H9 (cell line): Measurements from ENCODE around the gene PLD3. TPM values are rescaled to one million over a fixed set of nuclear protein-coding genes. Genes with fewer than 3 reads are reported as not detected.

Experiments
- DNase-seq: peaks from one replicate; pipeline ENCODE4 v3.0.0-alpha.2; 2017
- H2AFZ ChIP-seq: one replicate; pipeline ENCODE4 v1.6.1; 2013; ENCODE audit warnings: mild to moderate bottlenecking, low read length, control low read depth, moderate library complexity
- H2AK5ac ChIP-seq: 2 replicates; pipeline ENCODE4 v1.6.1; 2013; ENCODE audit warnings: low read length, control low read depth, mixed read lengths; ENCODE audit not compliant: insufficient read length
- H2BK120ac ChIP-seq: one replicate; pipeline ENCODE4 v1.6.1; 2013; ENCODE audit warnings: low read depth, mild to moderate bottlenecking, low read length, control low read depth, inconsistent platforms; ENCODE audit not compliant: poor library complexity, severe bottlenecking
- H2BK12ac ChIP-seq: 2 replicates; pipeline ENCODE4 v1.6.1; 2013; ENCODE audit warnings: low read length, control low read depth, mixed read lengths, low read depth; ENCODE audit not compliant: insufficient read length
- H2BK15ac ChIP-seq: 2 replicates; pipeline ENCODE4 v1.6.1; 2013; ENCODE audit warnings: low read depth, low read length, control low read depth
- H2BK20ac ChIP-seq: one replicate; pipeline ENCODE4 v1.6.1; 2013; ENCODE audit warnings: low read depth, mild to moderate bottlenecking, low read length, control low read depth, inconsistent platforms; ENCODE audit not compliant: poor library complexity, severe bottlenecking
- H2BK5ac ChIP-seq: 2 replicates; pipeline ENCODE4 v1.6.1; 2013; ENCODE audit warnings: low read length, control low read depth, mixed read lengths; ENCODE audit not compliant: insufficient read length
- H3K14ac ChIP-seq: 2 replicates; pipeline ENCODE4 v1.6.1; 2013; ENCODE audit warnings: low read length, control low read depth; ENCODE audit not compliant: insufficient read depth
- H3K18ac ChIP-seq: 2 replicates; pipeline ENCODE4 v1.6.1; 2013; ENCODE audit warnings: low read depth, mild to moderate bottlenecking, mixed read lengths, low read length, control low read depth; ENCODE audit not compliant: insufficient read length
- H3K23ac ChIP-seq: 2 replicates; pipeline ENCODE4 v1.6.1; 2013; ENCODE audit warnings: low read length, control low read depth, mixed read lengths, low read depth; ENCODE audit not compliant: insufficient read length
- H3K23me2 ChIP-seq: 2 replicates; pipeline ENCODE4 v1.6.1; 2013; ENCODE audit warnings: low read depth, mild to moderate bottlenecking, mixed read lengths, low read length, control low read depth; ENCODE audit not compliant: insufficient read length, poor library complexity, severe bottlenecking
- H3K27ac ChIP-seq: 2 replicates; pipeline ENCODE4 v1.5.1; 2013; ENCODE audit warnings: low read length, control low read depth, mixed read lengths, low read depth; ENCODE audit not compliant: insufficient read length
- H3K27me3 ChIP-seq: 2 replicates; pipeline ENCODE4 v1.6.1; 2013; ENCODE audit warnings: low read length, control low read depth, inconsistent platforms; ENCODE audit not compliant: insufficient read depth
- H3K4ac ChIP-seq: 2 replicates; pipeline ENCODE4 v1.6.1; 2013; ENCODE audit warnings: low read depth, mild to moderate bottlenecking, control low read depth, inconsistent platforms, low read length, moderate library complexity
- H3K4me1 ChIP-seq: 2 replicates; pipeline ENCODE4 v1.6.1; 2013; ENCODE audit warnings: low read length, control low read depth, inconsistent platforms; ENCODE audit not compliant: insufficient read depth
- H3K4me2 ChIP-seq: 2 replicates; pipeline ENCODE4 v1.6.1; 2013; ENCODE audit warnings: low read length, control low read depth, mixed read lengths; ENCODE audit not compliant: insufficient read length, insufficient read depth
- H3K56ac ChIP-seq: 2 replicates; pipeline ENCODE4 v1.6.1; 2013; ENCODE audit warnings: low read depth, mild to moderate bottlenecking, mixed read lengths, low read length, control low read depth; ENCODE audit not compliant: insufficient read length
- H3K79me1 ChIP-seq: 2 replicates; pipeline ENCODE4 v1.6.1; 2013; ENCODE audit warnings: low read depth, mild to moderate bottlenecking, moderate library complexity, low read length, control low read depth, inconsistent platforms; ENCODE audit not compliant: insufficient read depth, poor library complexity, severe bottlenecking
- H3K79me2 ChIP-seq: 2 replicates; pipeline ENCODE4 v1.6.1; 2013; ENCODE audit warnings: low read length, control low read depth, inconsistent platforms; ENCODE audit not compliant: insufficient read depth
- H3K9ac ChIP-seq: 2 replicates; pipeline ENCODE4 v1.6.1; 2013; ENCODE audit warnings: low read length, control low read depth, mixed read lengths; ENCODE audit not compliant: insufficient read length; ENCODE audit errors: extremely low read depth
- H3K9me3 ChIP-seq: one replicate; pipeline ENCODE4 v1.6.1; 2013; ENCODE audit warnings: low read depth, low read length, inconsistent platforms; ENCODE audit not compliant: control insufficient read depth
- H3T11ph ChIP-seq: one replicate; pipeline ENCODE4 v1.6.1; 2013; ENCODE audit warnings: mild to moderate bottlenecking, low read length, control low read depth, inconsistent platforms
- H4K20me1 ChIP-seq: one replicate; pipeline ENCODE4 v1.6.1; 2013; ENCODE audit not compliant: control insufficient read depth, insufficient read length, insufficient read depth
- H4K5ac ChIP-seq: 2 replicates; pipeline ENCODE4 v1.6.1; 2013; ENCODE audit warnings: low read depth, mild to moderate bottlenecking, mixed read lengths, low read length, control low read depth; ENCODE audit not compliant: insufficient read length
- H4K8ac ChIP-seq: replicated peaks from 2 replicates; pipeline ENCODE4 v1.6.1; 2013; ENCODE audit warnings: low read length, control low read depth, mixed read lengths, low read depth; ENCODE audit not compliant: insufficient read length
- H4K91ac ChIP-seq: 2 replicates; pipeline ENCODE4 v1.6.1; 2013; ENCODE audit warnings: low read depth, mild to moderate bottlenecking, moderate library complexity, mixed read lengths, low read length, control low read depth; ENCODE audit not compliant: insufficient read length
- H3K27ac Mint-ChIP-seq, 3 experiments: 2 replicates in 2 of 3; 3 replicates in 1 of 3; pipeline ENCODE4 v1.8.0; 2020 to 2021; ENCODE audit warnings: mixed read lengths in 3 of 3, mild to moderate bottlenecking in 1 of 3, moderate library complexity in 1 of 3
- H3K27me3 Mint-ChIP-seq: 2 replicates; pipeline ENCODE4 v1.8.0; 2021; ENCODE audit warnings: low read depth, mild to moderate bottlenecking, moderate library complexity, mixed read lengths
- H3K36me3 Mint-ChIP-seq, 3 experiments: 2 replicates in 2 of 3; 3 replicates in 1 of 3; pipeline ENCODE4 v1.8.0; 2020 to 2021; ENCODE audit warnings: low read depth in 3 of 3, mixed read lengths in 3 of 3; ENCODE audit not compliant: insufficient read depth in 1 of 3
- H3K4me1 Mint-ChIP-seq, 2 experiments: 2 replicates each; pipeline ENCODE4 v1.8.0; 2020; ENCODE audit warnings: mixed read lengths in 2 of 2
- H3K4me3 Mint-ChIP-seq, 2 experiments: 2 replicates in 1 of 2; 3 replicates in 1 of 2; pipeline ENCODE4 v1.8.0; 2020 to 2021; ENCODE audit warnings: mild to moderate bottlenecking in 2 of 2, mixed read lengths in 2 of 2, moderate library complexity in 1 of 2
- H3K9me3 Mint-ChIP-seq, 2 experiments: 2 replicates in 1 of 2; 3 replicates in 1 of 2; pipeline ENCODE4 v1.8.0; 2020; ENCODE audit warnings: mild to moderate bottlenecking in 2 of 2, mixed read lengths in 2 of 2, moderate library complexity in 1 of 2
- CTCF ChIP-seq: fragments of 200-600 bp; sonication (generic); conservative IDR thresholded peaks from 3 replicates; pipeline ENCODE4 v1.8.0; 2021; ENCODE audit warnings: antibody characterized with exemption, mild to moderate bottlenecking
- WGBS: extraction: QIAGEN DNeasy Blood & Tissue Kit; methylation state at CpG from one replicate; pipeline ENCODE4 v1.1.7; 2013; ENCODE audit warnings: missing lambda C conversion rate, low lambda C conversion rate, mixed read lengths; ENCODE audit not compliant: insufficient read length; ENCODE audit errors: extremely low coverage; 5-methylcytosine and 5-hydroxymethylcytosine counted together
- total RNA-seq: library from RNA; stranded (reverse); gene quantifications from 2 replicates; pipeline ENCODE4 v1.2.1, GENCODE V29; 2021

The PLD3 gene
- total RNA-seq, 1 experiment from 2014 or later = 194 TPM

- Histone ChIP-seq H2BK120ac (no peak overlapping the region), H3T11ph (no peak overlapping the region), H2BK15ac (no peak overlapping the region), H3K79me2 (no peaks in the 10 kb centered on the region), H3K27ac (no peak overlapping the region), H2AK5ac (no peak overlapping the region), H3K9me3 (no peaks in the 10 kb centered on the region), H3K14ac (no peak overlapping the region), H4K91ac (no peak overlapping the region), H3K23me2 (no peaks in the 10 kb centered on the region), H3K23ac (no peak overlapping the region), H2BK12ac (no peak overlapping the region), H2AFZ (no peak overlapping the region), H3K79me1 (no peaks in the 10 kb centered on the region), H2BK20ac (no peak overlapping the region), H4K5ac (no peak overlapping the region), H4K8ac (no peak overlapping the region), H4K20me1 (no peaks in the 10 kb centered on the region), H3K27me3 (no peaks in the 10 kb centered on the region), H3K4me1 (no peaks in the 10 kb centered on the region), H3K56ac (no peak overlapping the region), H2BK5ac (no peak overlapping the region), H3K9ac (no peak overlapping the region), H3K4me2 (no peak overlapping the region), H3K18ac (no peak overlapping the region), H3K4ac (no peak overlapping the region)
- no peak for TF ChIP-seq CTCF
- no peak overlapping the region for H3K4me3 Mint-ChIP-seq
- H3K4me1 Mint-ChIP-seq = peaks cover 9 to 13% of the 10 kb centered on the region in 2 experiments
- DNase-seq = no peak
- H3K27me3 Mint-ChIP-seq = peaks cover 2% of the 10 kb centered on the region; the same call in 1 of the 2 replicates
- no CpG with 5 or more reads among the region's 2 CpGs for WGBS
- H3K9me3 Mint-ChIP-seq = no peaks in the 10 kb centered on the region
- H3K36me3 Mint-ChIP-seq = no peaks in the 10 kb centered on the region
- no peak overlapping the region for H3K27ac Mint-ChIP-seq
Observed at GRCh38 chr19:40303765-40304164, 44.7 kb upstream of the PLD3 start.
